T-helper 1 cell (primary cell): Measurements from ENCODE around the gene TM9SF4.

ENCODE experiments used
- DNase-seq, 5 donors: peaks; one replicate each; pipeline ENCODE4 v3.0.0-alpha.2; 2012 to 2020

TM9SF4 gene

DNA sequence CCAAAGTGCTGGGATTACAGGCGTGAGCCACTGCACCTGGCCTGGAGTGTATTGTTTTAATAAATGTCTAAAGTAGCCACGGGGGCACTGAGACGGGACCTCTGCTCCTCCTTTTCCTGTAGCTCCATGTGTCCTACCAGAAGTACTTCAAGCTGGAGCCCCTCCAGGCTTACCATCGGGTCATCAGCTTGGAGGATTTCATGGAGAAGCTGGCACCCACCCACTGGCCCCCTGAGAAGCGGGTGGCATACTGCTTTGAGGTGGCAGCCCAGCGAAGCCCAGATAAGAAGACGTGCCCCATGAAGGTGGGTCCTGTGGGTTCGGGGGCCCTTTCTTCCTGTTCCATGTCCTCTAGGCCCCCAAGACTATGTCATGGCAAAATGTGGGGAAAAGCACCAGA, 105.6 kb downstream of the TM9SF4 start:
- DNase-seq, result no peak

DNA sequence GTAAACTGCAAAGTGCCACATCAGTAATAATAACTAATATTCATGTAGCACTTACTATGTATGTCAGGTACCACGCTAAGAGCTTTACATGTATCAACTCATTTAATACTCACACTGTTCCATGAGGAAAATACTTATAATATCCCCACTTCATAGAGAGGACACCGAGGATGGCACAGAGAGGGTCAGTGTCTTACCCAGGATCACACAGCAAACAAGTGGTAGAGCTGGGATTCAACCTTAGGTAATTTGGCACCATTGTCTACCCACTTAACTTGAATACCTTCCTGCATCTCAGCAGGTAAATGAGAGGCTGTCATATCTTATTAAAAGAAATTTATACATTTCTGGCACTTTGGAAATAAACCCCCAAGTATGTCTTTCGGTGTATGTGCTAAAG, 106.2 kb downstream of the TM9SF4 start:
- no peak for DNase-seq

DNA sequence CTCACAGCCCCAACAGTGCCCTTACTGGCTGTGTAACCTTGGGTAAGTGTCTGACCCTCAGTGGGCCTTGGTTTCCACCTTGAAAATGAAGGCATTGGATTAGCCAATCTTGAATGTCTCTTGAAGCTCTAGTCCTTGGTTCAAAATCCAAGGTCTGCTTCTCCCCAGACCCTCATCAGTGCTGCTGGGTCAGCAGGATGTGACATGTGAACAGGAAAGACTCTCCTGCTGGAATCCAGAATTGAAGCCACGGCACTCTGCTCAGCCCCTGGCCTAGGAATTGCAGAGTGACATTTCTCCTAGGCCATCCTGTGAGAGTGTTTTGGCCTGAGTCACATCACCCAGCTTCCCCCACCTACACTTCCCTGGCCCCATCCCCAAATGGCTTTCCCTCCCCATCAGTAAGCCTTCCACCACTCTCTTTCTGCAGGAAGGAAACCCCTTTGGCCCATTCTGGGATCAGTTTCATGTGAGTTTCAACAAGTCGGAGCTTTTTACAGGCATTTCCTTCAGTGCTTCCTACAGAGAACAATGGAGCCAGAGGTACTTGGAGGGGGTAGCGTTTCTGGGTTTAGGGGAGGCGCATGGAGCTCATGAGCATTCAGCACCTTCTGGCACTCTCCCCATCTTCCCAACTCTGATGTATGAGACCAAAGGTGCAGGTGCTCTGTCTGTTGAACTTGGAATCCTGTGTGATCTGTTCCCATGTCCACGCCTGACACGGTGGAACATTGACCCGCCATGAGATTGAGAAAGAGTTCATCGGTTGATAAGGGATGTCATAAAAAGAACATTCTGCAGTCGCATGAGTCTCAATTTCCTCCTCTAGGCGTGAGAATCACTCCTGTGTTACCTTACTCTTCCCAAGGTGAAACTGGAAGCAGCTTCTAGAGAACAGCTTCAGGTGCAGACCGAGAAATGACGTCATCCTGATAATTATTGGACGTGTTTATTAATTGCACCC, 106.9 kb downstream of the TM9SF4 start:
- DNase-seq, result no peak
